ENCODE data around the gene CLTRN.

GRCh38 chrX:15679246-15679645 lies 14.6 kb upstream of the CLTRN start:
- TF ChIP-seq CTCF (conservative IDR thresholded peaks at IDR 0.05) (no peak), ZFX (IDR thresholded peaks at IDR 0.05) (no peak)

Measured in C4-2B (cell line).